Parathyroid adenoma (tissue), 2 donors: Measurements from ENCODE around the gene ARHGEF40.

Experiments used
- H2AFZ ChIP-seq: fragments of 300-600 bp; sonication (generic); one replicate; pipeline ENCODE4 v1.7.0; 2017; ENCODE audit warnings: antibody characterized with exemption, mild to moderate bottlenecking
- H3K27ac ChIP-seq: fragments of 300-600 bp; sonication (generic); one replicate; pipeline ENCODE4 v1.7.0; 2017
- H3K27me3 ChIP-seq: fragments of 300-600 bp; sonication (generic); one replicate; pipeline ENCODE4 v1.7.0; 2017; ENCODE audit warnings: low read length; ENCODE audit not compliant: control insufficient read depth, insufficient read depth
- H3K36me3 ChIP-seq: fragments of 300-600 bp; sonication (generic); one replicate; pipeline ENCODE4 v1.7.0; 2017; ENCODE audit warnings: low read length; ENCODE audit not compliant: control insufficient read depth, insufficient read depth
- H3K4me1 ChIP-seq: fragments of 300-600 bp; sonication (generic); one replicate; pipeline ENCODE4 v1.7.0; 2017; ENCODE audit warnings: control low read depth
- H3K4me2 ChIP-seq: fragments of 300-600 bp; sonication (generic); one replicate; pipeline ENCODE4 v1.7.0; 2017; ENCODE audit warnings: low read length
- H3K4me3 ChIP-seq: fragments of 300-600 bp; sonication (generic); one replicate; pipeline ENCODE4 v1.7.0; 2017; ENCODE audit warnings: low read depth, low read length
- H3K79me2 ChIP-seq: fragments of 300-600 bp; sonication (generic); one replicate; pipeline ENCODE4 v1.7.0; 2017; ENCODE audit warnings: control low read depth
- H3K9ac ChIP-seq: fragments of 300-600 bp; sonication (generic); one replicate; pipeline ENCODE4 v1.7.0; 2017; ENCODE audit warnings: mild to moderate bottlenecking
- H3K9me3 ChIP-seq: fragments of 300-600 bp; sonication (generic); one replicate; pipeline ENCODE4 v1.7.0; 2017; ENCODE audit warnings: low read length; ENCODE audit not compliant: control insufficient read depth
- CTCF ChIP-seq: fragments of 300-600 bp; sonication (generic); IDR thresholded peaks from one replicate; pipeline ENCODE4 v1.7.0; 2017; ENCODE audit warnings: antibody characterized with exemption, mild to moderate bottlenecking
- donor health status: primary hyperparathyroidism.

Gene ARHGEF40

GRCh38 chr14:21033133-21033698 lies 36.9 kb upstream of the ARHGEF40 start:
- H3K4me2 ChIP-seq: no peak overlapping the region
- no peak overlapping the region for H3K4me3 ChIP-seq
- no peaks in the 10 kb centered on the region for H3K36me3 ChIP-seq
- H3K9me3 ChIP-seq: no peaks in the 10 kb centered on the region
- TF ChIP-seq CTCF: no peak
- H3K79me2 ChIP-seq: no peaks in the 10 kb centered on the region
- peaks cover 14% of the 10 kb centered on the region for H3K4me1 ChIP-seq
- H2AFZ ChIP-seq: no peak overlapping the region
- no peaks in the 10 kb centered on the region for H3K27me3 ChIP-seq
- H3K27ac ChIP-seq: no peak overlapping the region
- no peak overlapping the region for H3K9ac ChIP-seq

GRCh38 chr14:21034707-21035106 lies 35.4 kb upstream of the ARHGEF40 start, which contains the start of gene RNASE13:
Gene RNASE13, minus strand, starts transcription at chr14:21034807. Its CDS starts 519 bp downstream, at chr14:21034288.
- H3K27me3 ChIP-seq: no peaks in the 10 kb centered on the region
- TF ChIP-seq CTCF: no peak
- no peaks in the 10 kb centered on the region for H3K79me2 ChIP-seq
- no peak within 1 kb of the TSS for H3K4me3 ChIP-seq
- H3K36me3 ChIP-seq: no peaks in the 10 kb centered on the region
- no peaks in the 10 kb centered on the region for H3K9me3 ChIP-seq
- H3K27ac ChIP-seq: peak within 1 kb of the TSS; percentile 45
- H3K4me1 ChIP-seq: peaks cover 28% of the 10 kb centered on the region
- H2AFZ ChIP-seq: peak within 1 kb of the TSS; percentile 61
- no peak within 1 kb of the TSS for H3K4me2 ChIP-seq
- no peak within 1 kb of the TSS for H3K9ac ChIP-seq

GRCh38 chr14:21036751-21037150 lies 33.4 kb upstream of the ARHGEF40 start:
- Histone ChIP-seq H3K27ac (no peak overlapping the region), H2AFZ (no peak overlapping the region), H3K4me2 (no peak overlapping the region), H3K9ac (no peak overlapping the region), H3K9me3 (no peaks in the 10 kb centered on the region), H3K79me2 (no peaks in the 10 kb centered on the region), H3K4me3 (no peak overlapping the region), H3K27me3 (no peaks in the 10 kb centered on the region), H3K4me1 (peaks cover 43% of the 10 kb centered on the region), H3K36me3 (no peaks in the 10 kb centered on the region)
- no peak for TF ChIP-seq CTCF

GRCh38 chr14:21037156-21037555 lies 32.9 kb upstream of the ARHGEF40 start:
- peaks cover 47% of the 10 kb centered on the region for H3K4me1 ChIP-seq
- no peak for TF ChIP-seq CTCF
- H3K36me3 ChIP-seq: no peaks in the 10 kb centered on the region
- no peak overlapping the region for H3K9ac ChIP-seq
- no peaks in the 10 kb centered on the region for H3K79me2 ChIP-seq
- H3K4me2 ChIP-seq: no peak overlapping the region
- no peaks in the 10 kb centered on the region for H3K9me3 ChIP-seq
- H3K27ac ChIP-seq: no peak overlapping the region
- no peak overlapping the region for H3K4me3 ChIP-seq
- H3K27me3 ChIP-seq: no peaks in the 10 kb centered on the region
- H2AFZ ChIP-seq: no peak overlapping the region
